Measurements from ENCODE around the gene DEDD2. TPM values are rescaled to one million over a fixed set of nuclear protein-coding genes. Genes with fewer than 3 reads are reported as not detected.

The DEDD2 gene
- total and polyA plus RNA-seq, 2 donors (not counting 3 experiments of a cell fraction or from before 2014, with no cell fraction given) = 19.5 to 34.8 TPM

- Histone ChIP-seq H3K4me3 (replicated peaks in 1 of 3; ENCODE audit: insufficient read depth in 1 of 3, low read depth in 1 of 3, low read length in 3 of 3) (no peak overlapping the region), H3K27ac (ENCODE audit: insufficient read depth, low read depth, low read length) (no peak overlapping the region), H3K36me3 (ENCODE audit: control insufficient read depth in 2 of 2, extremely low read depth in 1 of 2, insufficient read depth in 2 of 2, low read length in 2 of 2) (peaks cover 3 to 49% of the 10 kb centered on the region in 2 experiments), H4K20me1 (replicated peaks; ENCODE audit: control insufficient read depth, extremely low read depth, insufficient read depth, low read length) (no peaks in the 10 kb centered on the region), H3K79me2 (ENCODE audit: control insufficient read depth, insufficient read depth, low read length) (no peaks in the 10 kb centered on the region), H3K9me1 (replicated peaks; ENCODE audit: control insufficient read depth, extremely low read depth, insufficient read depth, low read length) (no peaks in the 10 kb centered on the region), H3K4me2 (ENCODE audit: insufficient read depth, low read length) (no peak overlapping the region), H3K4me1 (ENCODE audit: control insufficient read depth, extremely low read depth, insufficient read depth, low read length) (peaks cover 17% of the 10 kb centered on the region), H3K9ac (replicated peaks; ENCODE audit: extremely low read depth, insufficient read depth, low read length) (no peak overlapping the region), H3K27me3 (ENCODE audit: control insufficient read depth in 2 of 2, insufficient read depth in 2 of 2, low read length in 2 of 2) (no peaks in the 10 kb centered on the region), H2AFZ (ENCODE audit: low read depth, low read length) (no peak overlapping the region), H3K9me3 (replicated peaks; ENCODE audit: control insufficient read depth, insufficient read depth, low read length) (no peaks in the 10 kb centered on the region)
- TF ChIP-seq MYC (IDR thresholded peaks at IDR 0.05; ENCODE audit: low read depth, low read length) = no peak
- no peak for TF ChIP-seq JUN (IDR thresholded peaks at IDR 0.05; ENCODE audit: borderline replicate concordance, insufficient read depth, insufficient read length, low read depth)
- TF ChIP-seq GATA2 (IDR thresholded peaks at IDR 0.05; ENCODE audit: insufficient read depth, insufficient read length, low read depth, low read length) = no peak
- CTCF ChIA-PET = no interaction called here
- POLR2A ChIA-PET = no interaction called here
- dilution Hi-C loops (cut with MboI; ENCODE audit: extremely low pct_ligation_motif_present, low sequenced_read_pairs) = no loop called here
- FAIRE-seq (no peak), DNase-seq (ENCODE audit: low read depth, low spot score) (no peak)
- no TSS peak for BruUV-seq (replicated peaks)
- intact Hi-C loops (cut with micrococcal nuclease) = no loop called here
Measured at GRCh38 chr19:42204664-42205063, 12.8 kb downstream of the DEDD2 start.

DNA sequence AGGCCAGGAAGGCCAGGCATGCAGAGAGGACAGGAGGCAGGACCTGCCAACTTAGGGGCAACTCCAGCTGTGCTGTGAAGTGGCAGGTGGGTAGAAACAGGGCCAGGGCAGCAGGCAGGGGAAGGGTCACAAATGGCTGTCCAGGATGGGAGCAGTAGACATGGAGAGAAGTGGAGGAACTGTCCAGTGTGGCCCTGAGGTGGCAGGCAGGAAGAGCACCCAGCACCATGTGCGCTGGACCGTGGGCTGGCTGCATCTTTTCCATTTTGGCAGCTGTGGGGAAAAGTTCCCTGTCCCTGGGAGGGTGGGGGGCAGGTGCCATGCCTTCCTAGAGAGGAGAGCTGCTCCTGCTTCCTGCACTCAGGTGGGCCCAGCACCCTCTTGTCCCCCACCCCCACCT lies 13.8 kb downstream of the DEDD2 start:
- Histone ChIP-seq H3K9ac (replicated peaks; ENCODE audit: extremely low read depth, insufficient read depth, low read length) (no peak overlapping the region), H3K27ac (ENCODE audit: insufficient read depth, low read depth, low read length) (no peak overlapping the region), H2AFZ (ENCODE audit: low read depth, low read length) (no peak overlapping the region), H3K9me1 (replicated peaks; ENCODE audit: control insufficient read depth, extremely low read depth, insufficient read depth, low read length) (no peaks in the 10 kb centered on the region), H3K4me3 (replicated peaks in 1 of 3; ENCODE audit: insufficient read depth in 1 of 3, low read depth in 1 of 3, low read length in 3 of 3) (no peak overlapping the region), H3K27me3 (ENCODE audit: control insufficient read depth in 2 of 2, insufficient read depth in 2 of 2, low read length in 2 of 2) (no peaks in the 10 kb centered on the region), H3K79me2 (ENCODE audit: control insufficient read depth, insufficient read depth, low read length) (no peaks in the 10 kb centered on the region), H3K9me3 (replicated peaks; ENCODE audit: control insufficient read depth, insufficient read depth, low read length) (no peaks in the 10 kb centered on the region), H4K20me1 (replicated peaks; ENCODE audit: control insufficient read depth, extremely low read depth, insufficient read depth, low read length) (no peaks in the 10 kb centered on the region), H3K4me1 (ENCODE audit: control insufficient read depth, extremely low read depth, insufficient read depth, low read length) (peaks cover 17% of the 10 kb centered on the region), H3K4me2 (ENCODE audit: insufficient read depth, low read length) (no peak overlapping the region), H3K36me3 (ENCODE audit: control insufficient read depth in 2 of 2, extremely low read depth in 1 of 2, insufficient read depth in 2 of 2, low read length in 2 of 2) (peaks cover 3 to 52% of the 10 kb centered on the region in 2 experiments)
- DNase-seq (ENCODE audit: low read depth, low spot score) (no peak), FAIRE-seq (no peak)
- intact Hi-C loops (cut with micrococcal nuclease) = no loop called here
- TF ChIP-seq POLR2A (IDR thresholded peaks at IDR 0.05; ENCODE audit: low read depth, low read length) (no peak), GATA2 (IDR thresholded peaks at IDR 0.05; ENCODE audit: insufficient read depth, insufficient read length, low read depth, low read length) (no peak), EZH2 (IDR thresholded peaks at IDR 0.05; ENCODE audit: borderline replicate concordance, low read depth, low read length, severe bottlenecking) (no peak), POLR2AphosphoS5 (IDR thresholded peaks at IDR 0.05; ENCODE audit: insufficient read depth, low read depth, low read length) (no peak), FOS (IDR thresholded peaks at IDR 0.05; ENCODE audit: borderline replicate concordance, insufficient read depth, low read length) (no peak), MYC (IDR thresholded peaks at IDR 0.05; ENCODE audit: low read depth, low read length) (no peak), CTCF (IDR thresholded peaks at IDR 0.05; ENCODE audit: extremely low read depth in 1 of 2, insufficient read depth in 1 of 2, low read depth in 1 of 2, low read length in 2 of 2) (no peak), MAX (IDR thresholded peaks at IDR 0.05; ENCODE audit: insufficient read depth, insufficient read length) (no peak), JUN (IDR thresholded peaks at IDR 0.05; ENCODE audit: borderline replicate concordance, insufficient read depth, insufficient read length, low read depth) (no peak)
- ChIA-PET CTCF (no interaction called here), POLR2A (no interaction called here)
- dilution Hi-C loops (cut with MboI; ENCODE audit: extremely low pct_ligation_motif_present, low sequenced_read_pairs) = no loop called here
- BruUV-seq (replicated peaks) = no TSS peak

All from endothelial cell of umbilical vein (primary cell).